COLO829 (cell line): Measurements from ENCODE around the gene C1RL.

ENCODE experiments used
- DNase-seq: peaks from one replicate; pipeline ENCODE4 v3.0.0; 2012; ENCODE audit warnings: low spot score

Gene C1RL

DNA sequence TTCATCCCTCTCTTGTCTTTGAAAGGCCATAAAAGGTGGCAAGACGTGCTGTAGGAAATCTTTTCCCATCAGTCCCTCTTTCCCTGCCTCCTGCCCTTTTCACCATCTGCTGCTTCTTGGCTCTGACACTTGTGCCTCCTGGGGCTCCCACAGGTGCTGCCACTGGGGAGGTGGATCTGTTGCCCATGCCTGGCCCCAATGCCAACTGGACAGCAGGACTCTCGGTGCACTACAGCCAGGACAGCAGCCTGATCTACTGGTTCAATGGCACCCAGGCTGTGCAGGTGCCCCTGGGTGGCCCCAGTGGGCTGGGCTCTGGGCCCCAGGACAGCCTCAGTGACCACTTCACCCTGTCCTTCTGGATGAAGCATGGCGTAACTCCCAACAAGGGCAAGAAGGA, 27.7 kb upstream of the C1RL start:
- DNase-seq, result no peak

- no peak for DNase-seq
These were observed 27.1 kb upstream of the C1RL start for GRCh38 chr12:7136071-7136470.

DNA sequence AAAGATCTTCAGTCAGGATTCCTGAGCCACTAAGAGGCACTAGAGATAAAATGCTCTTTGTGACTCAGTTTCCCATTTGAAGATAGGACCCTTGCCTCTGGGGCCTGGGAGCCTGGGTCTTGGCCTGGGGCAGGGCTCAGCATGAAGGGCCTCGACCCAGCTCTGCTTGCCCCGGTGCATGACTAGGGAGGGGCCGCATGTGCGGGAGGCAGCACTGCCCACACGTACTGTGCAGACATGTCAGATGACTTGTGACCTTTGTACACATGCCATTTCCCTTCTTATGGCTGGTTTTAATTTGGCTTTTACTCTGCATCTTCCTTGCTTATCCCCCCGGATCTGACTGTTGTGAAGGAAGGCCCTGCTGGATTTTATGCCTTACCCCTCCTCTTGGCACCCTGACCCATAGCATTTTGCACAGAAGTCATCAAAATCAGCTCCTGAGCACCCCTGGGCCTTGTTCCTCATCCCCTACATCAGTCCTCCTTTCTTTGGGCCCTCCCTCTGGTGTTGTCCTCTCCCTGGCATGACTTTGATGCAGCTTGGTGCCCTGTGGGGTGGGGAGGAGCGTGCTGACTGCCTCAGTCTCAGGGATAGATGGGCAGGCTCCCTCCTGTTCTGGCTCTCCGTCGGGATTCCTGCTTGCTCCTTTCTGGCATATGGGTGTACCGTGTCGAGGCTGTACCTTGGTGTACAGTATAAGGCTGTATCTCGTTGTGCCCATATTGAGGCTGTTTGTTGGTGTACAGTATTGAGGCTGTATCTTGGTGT, 25.6 kb upstream of the C1RL start:
- no peak for DNase-seq

GRCh38 chr12:7131502-7131866, 22.5 kb upstream of the C1RL start:
- DNase-seq, result no peak

DNA sequence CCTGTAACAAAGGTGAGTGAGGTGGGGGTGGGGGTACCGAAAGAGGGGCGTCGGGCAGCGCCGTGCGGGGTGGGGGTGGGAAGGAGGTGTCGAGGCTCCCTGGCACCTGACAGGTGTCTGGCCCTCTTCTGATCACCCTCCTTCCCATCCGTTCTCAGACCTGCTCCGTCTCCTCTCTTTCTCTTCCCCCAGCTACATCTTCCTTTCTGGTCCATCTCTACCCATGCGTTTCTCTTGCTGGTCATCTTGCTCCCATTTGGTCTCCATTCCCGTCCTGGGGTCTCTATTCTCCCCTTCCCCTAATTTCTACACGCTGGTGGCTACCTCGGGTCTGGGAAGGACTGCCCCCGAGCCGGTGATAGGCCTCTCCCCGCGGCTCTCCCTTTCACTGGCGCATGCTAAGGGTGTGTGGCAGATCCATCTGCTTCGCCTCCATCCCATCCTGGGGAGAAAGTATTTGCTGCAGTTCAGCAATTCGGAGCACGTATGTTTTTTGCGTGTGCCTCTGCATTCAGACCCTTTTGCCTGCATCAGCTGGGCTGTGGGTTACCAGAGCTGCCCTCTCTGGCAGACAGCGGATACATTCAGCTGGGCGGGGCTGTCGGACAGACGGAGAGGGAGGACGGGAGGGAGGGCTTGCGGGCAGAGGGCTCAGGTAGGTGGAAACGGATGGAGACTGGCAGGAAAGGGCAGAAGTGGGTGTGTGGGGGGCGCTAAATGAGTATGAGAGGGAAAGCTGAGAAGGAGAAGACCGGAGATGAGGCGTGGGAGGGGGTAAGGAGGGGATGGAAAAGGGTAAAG, 21.9 kb upstream of the C1RL start:
- peak; percentile 32 for DNase-seq

- DNase-seq, result peak; percentile 80
These were observed 21.1 kb upstream of the C1RL start, which contains the start of gene CLSTN3 for GRCh38 chr12:7129872-7130691. TSS of gene CLSTN3 (plus strand) at chr12:7130371. CDS start at chr12:7130649, 278 bp downstream.

DNA sequence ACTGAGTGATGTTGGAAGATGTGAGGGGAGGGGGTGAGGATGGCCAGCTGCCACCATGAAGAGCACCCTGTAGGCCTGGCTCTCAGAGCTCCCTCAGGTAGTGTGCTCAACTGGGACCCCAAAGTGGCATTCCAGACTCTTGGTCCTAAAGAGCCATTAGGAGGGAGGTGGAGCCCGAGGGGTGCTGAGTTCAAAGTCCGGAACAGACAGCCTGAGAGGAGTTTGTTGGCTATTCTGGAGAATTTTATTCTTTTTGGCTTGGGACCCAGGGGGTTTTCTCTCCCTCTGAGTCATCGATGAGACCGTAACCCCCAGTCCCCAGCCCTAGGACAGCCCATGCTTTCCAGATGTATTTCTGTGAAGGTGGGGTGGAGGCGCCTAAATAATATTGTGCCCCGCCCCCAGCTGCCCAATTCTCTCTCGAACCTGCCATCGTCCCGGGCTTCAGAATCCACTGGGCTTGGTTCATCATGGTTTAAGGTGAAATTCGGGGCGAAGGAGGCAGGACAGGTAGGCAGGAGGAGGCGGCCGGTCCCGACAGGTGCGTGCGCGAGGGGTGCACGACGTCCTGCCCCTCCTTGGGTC, 20.4 kb upstream of the C1RL start:
- DNase-seq, result no peak

DNA sequence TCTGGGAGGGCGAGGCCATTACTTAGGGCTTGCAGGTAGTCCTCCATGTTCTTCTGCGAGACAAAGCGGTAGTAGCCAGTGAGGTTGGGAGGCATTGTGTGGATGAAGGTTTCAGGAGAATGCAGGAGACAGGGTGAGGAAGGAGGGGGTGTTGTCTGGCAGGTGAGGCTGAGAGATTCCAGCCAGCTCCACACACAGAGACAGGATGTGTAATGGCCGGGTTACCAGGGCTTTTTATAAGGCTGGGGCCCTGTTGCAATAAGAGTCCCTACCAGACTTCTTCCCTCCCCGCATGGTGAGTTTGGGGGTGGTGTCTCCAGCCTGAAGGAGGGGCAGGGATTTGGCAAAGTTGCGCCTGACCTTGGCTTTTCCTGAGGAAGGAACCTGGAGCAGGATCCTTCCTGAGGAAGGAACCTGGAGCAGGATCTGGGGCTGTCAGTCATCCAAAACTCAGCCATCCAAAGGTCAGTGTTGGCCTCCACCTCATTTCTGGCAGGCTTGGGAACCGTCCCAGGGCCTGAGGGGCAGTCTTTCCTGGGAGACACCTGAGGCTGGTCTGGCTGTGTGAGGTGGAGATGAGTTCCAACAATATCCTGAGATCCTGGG, 19.8 kb upstream of the C1RL start, which contains the start of gene RBP5:
Gene RBP5, minus strand, starts transcription at position 209 of the 606 bp plus-strand sequence. Its CDS starts 114 bp downstream, at position 95.
- DNase-seq, result no peak

DNA sequence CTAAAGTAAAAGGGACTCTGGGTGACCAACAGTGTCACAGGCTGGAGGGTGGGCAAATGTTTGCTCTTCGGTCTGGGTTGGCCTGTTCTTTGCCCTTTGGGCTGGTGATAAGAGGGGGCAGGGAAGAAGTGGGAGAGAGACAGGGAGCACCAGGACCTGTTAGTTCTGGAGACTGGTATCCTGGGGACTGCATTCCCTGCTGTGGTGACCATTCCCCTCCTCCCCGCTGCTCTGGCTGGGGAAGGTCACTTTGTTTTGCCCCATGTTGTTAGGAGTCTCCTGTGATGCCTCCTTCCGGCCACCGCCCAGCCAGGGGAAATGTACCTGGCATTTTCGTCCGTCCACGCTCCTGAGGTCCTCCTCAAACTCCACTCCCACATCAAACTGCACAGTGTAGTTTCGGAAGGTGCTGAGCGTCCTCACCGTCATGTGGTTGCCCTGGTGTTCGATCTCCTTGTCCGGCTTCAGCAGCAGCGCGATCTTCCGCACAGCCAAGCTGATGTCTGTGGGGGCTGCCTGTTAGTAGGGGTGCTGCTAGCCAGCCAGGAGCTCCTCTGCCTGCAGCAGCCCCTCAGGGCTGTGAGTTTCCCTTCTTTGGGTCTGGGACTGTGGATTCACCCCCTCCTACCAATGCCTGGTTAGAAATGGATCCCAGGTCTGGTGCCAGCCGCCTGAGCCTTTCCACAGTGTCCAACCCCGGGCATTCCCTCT, 19.1 kb upstream of the C1RL start:
- no peak for DNase-seq

DNA sequence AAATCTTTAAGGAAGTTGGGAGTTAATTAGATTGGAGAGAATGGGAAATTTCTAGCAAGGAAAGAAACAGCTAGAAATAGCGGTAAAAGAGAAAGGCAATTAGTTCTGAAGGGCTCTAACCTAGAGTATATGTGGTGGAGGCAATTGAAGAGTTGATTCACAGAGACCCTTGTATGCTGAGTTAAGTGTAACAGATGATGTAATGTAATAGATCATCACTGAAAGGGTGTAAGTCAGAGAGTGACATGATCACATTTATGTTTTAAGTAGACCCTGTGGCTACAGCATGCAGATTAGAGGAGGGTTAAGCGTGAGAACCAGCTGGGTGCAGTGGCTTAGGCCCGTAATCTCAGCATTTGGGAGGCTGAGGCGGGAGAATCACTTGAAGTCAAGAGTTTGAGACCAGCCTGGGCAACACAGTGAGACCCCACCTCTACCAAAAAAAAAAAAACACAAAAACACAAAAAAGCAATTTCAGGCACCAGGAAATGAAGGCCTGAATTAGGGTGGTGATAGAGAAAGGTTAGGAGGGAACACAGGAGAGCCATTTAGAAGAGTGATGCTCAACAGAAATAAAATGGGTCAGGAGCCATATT, 16.7 kb upstream of the C1RL start:
- DNase-seq, result no peak

- DNase-seq, result no peak
These were observed 14.9 kb upstream of the C1RL start for GRCh38 chr12:7123806-7124522.

GRCh38 chr12:7122811-7123769, 14.1 kb upstream of the C1RL start:
- DNase-seq, result no peak

GRCh38 chr12:7121324-7121723, 12.3 kb upstream of the C1RL start:
- no peak for DNase-seq

GRCh38 chr12:7120166-7120565, 11.2 kb upstream of the C1RL start:
- DNase-seq, result no peak

DNA sequence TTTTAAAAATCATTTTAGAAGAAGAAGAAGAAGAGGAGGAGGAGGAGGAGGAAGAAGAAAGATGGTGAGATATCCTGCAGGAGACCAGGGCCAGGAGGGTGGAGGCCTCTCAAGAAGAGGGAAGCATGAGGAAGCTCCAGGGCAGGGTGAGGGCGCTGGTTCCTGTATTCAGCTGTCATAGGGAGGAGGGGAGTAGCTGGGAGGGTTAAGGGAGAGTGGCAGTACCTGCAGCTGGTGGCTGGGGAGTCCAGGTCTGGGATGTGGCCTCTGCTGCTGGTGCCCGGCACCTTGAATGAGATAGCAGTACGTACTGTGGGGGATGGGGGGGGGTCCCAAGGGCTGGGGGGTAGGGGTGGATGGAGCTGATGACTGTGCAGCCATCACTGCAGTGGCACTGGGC, 9.9 kb upstream of the C1RL start:
- DNase-seq, result no peak

GRCh38 chr12:7117670-7118069, 8.7 kb upstream of the C1RL start:
- no peak for DNase-seq

- DNase-seq, result no peak
These were observed 7.9 kb upstream of the C1RL start for GRCh38 chr12:7116916-7117315.

DNA sequence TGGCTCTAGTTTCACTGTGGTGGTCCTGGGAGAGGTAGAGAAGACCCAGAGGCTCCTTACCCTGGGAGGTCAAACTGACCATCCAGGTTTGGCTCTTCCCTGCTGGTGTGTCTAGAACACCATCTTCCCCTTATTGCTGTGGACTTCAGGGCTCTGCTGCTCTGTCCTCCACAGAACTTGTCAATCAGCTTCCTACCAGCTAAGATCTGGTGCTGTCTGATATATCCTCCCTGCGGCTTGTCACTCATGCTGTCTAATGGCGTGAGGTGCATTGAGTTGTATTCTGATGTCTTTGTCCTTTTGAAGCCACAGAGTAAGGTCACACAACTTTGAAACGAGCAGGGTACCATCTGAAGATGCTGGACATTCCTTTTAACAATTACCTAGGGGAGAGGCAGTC, 7.2 kb upstream of the C1RL start:
- DNase-seq, result no peak

- no peak for DNase-seq
These were observed 5.8 kb upstream of the C1RL start for GRCh38 chr12:7114851-7115250.
